Lung (tissue), 12 donors: Measurements from ENCODE around the gene TAPT1. TPM values are rescaled to one million over a fixed set of nuclear protein-coding genes. Genes with fewer than 3 reads are reported as not detected.

ENCODE experiments used
- ATAC-seq: fragments of 200-7000 bp; cut with Tn5 transposase; one replicate; pipeline ENCODE4 v1.9.1; 2020; ENCODE audit warnings: moderate number of reproducible peaks; ENCODE audit not compliant: insufficient read depth, low FRiP score
- DNase-seq, 3 donors: peaks; one replicate each; pipeline ENCODE4 v3.0.0-alpha.2; 2013 to 2017
- H3K27ac ChIP-seq, 2 donors: one replicate each; pipeline ENCODE4 v1.5.1; 2013; ENCODE audit warnings: mild to moderate bottlenecking in 2 of 2, moderate library complexity in 2 of 2, control low read depth in 1 of 2, inconsistent platforms in 1 of 2, low read depth in 1 of 2, low read length in 1 of 2
- H3K27me3 ChIP-seq, 3 donors: one replicate each; pipeline ENCODE4 v1.5.1; 2013; ENCODE audit warnings: low read length in 2 of 3; ENCODE audit not compliant: control insufficient read depth in 3 of 3, insufficient read depth in 3 of 3
- H3K36me3 ChIP-seq, 4 donors: one replicate each; pipeline ENCODE4 v1.5.1; 2013; ENCODE audit warnings: low read length in 4 of 4, mild to moderate bottlenecking in 1 of 4, moderate library complexity in 1 of 4; ENCODE audit not compliant: control insufficient read depth in 4 of 4, insufficient read depth in 4 of 4
- H3K4me1 ChIP-seq, 5 donors: one replicate each; pipeline ENCODE4 v1.5.1; 2013; ENCODE audit warnings: low read length in 5 of 5, mild to moderate bottlenecking in 2 of 5, moderate library complexity in 1 of 5; ENCODE audit not compliant: control insufficient read depth in 5 of 5, insufficient read depth in 5 of 5
- H3K4me3 ChIP-seq: one replicate; pipeline ENCODE4 v1.5.1; 2013; ENCODE audit warnings: mild to moderate bottlenecking, control low read depth, moderate library complexity
- H3K9ac ChIP-seq, 2 donors: one replicate each; pipeline ENCODE4 v1.5.1; 2013; ENCODE audit warnings: low read length in 2 of 2, control low read depth in 1 of 2; ENCODE audit not compliant: insufficient read depth in 1 of 2
- H3K9me3 ChIP-seq, 4 donors: one replicate each; pipeline ENCODE4 v1.5.1; 2013; ENCODE audit warnings: low read length in 3 of 4, mild to moderate bottlenecking in 1 of 4, moderate library complexity in 1 of 4; ENCODE audit not compliant: control insufficient read depth in 4 of 4, insufficient read depth in 3 of 4
- WGBS, 2 donors: extraction: QIAGEN DNeasy Blood & Tissue Kit; methylation state at CpG; one replicate each; pipeline ENCODE4 v1.1.7; 2013; 5-methylcytosine and 5-hydroxymethylcytosine counted together
- polyA plus RNA-seq, 2 donors: library from polyadenylated mRNA; stranded (reverse); fragments of 200-250 nt; gene quantifications; one replicate each; pipeline ENCODE4 v1.2.1, GENCODE V29; 2013
- total RNA-seq, 2 donors: library from RNA; depleted of rRNA in 1 of 2; stranded (reverse); fragments of >200 nt in 1 of 2; gene quantifications; one replicate each; pipeline ENCODE4 v1.2.1, GENCODE V29; 2014 to 2021
- TF ChIP-seq, protein P1 (sequence below): IDR thresholded peaks from 2 replicates; pipeline ENCODE4 v1.5.1; 2012; ENCODE audit warnings: mild to moderate bottlenecking; ENCODE audit errors: control extremely low read depth, extremely low read depth
- donor health status: control.
- donor health status: control.
- donor health status: Bipolar disorder and iron deficiency.
- donor health status: healthy.
- donor health status: DM: yes; HTN: yes; CAD: no.

TAPT1 gene
- total and polyA plus RNA-seq, 4 donors, result 13.8 to 102 (median 30.2) TPM

DNA sequence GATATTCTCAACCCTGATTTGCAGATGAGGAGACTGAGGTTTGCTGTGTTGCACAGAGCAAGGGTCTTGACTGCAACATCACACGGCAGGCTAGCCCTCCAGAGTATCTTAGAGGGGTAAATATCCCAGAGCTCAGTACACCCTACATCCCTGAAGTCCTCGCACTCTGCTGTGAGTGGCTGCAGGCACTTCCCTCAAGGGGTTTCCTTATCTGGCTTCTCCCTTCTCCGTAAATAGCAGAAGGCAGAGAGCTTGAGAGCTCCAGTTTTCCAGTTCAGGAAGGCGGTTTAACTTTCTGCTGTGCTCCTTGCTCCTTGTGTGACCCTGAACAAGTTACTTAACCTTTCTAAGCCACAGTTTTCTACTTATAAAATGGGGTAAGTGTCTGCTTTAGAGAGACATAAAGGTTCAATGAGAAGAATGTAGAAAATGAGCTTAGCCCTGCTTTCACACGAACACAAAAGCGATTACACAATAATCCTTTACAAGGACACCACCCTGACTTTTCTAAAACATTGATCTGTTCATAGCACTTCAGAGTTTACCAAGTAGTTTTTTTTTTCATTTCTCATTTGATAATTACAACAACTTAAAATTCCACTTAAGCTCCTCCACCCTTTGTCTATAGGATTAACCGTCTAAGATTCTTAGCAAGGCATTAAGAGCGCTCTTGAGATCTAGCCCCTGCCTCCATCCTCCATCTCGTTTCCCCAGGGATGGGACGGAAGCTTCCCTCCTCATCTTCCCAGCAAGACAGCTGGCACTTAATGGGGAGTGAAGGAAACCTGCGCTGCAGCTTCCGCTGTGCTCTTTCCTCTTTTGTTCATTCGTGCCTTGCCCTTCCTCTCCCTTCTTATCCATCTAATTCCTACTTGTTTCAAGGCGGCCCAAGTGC, 68.4 kb downstream of the TAPT1 start:
- Histone ChIP-seq H3K9me3 (peaks cover 0 to 3% (median under 1%) of the 10 kb centered on the region in 4 donors), H3K4me3 (no peak overlapping the region), H3K9ac (no peak overlapping the region), H3K4me1 (peaks cover 0 to 9% (median 3%) of the 10 kb centered on the region in 5 donors), H3K27ac (no peak overlapping the region), H3K36me3 (peaks cover 4 to 6% (median 5%) of the 10 kb centered on the region in 4 donors), H3K27me3 (no peaks in the 10 kb centered on the region)
- 65 to 67% methylated on average over 14 of the region's 14 CpGs for WGBS, 2 donors
- ATAC-seq (no peak), DNase-seq (peak in 1 of 3 donors; percentile 32)
- TF ChIP-seq, protein P1, sequence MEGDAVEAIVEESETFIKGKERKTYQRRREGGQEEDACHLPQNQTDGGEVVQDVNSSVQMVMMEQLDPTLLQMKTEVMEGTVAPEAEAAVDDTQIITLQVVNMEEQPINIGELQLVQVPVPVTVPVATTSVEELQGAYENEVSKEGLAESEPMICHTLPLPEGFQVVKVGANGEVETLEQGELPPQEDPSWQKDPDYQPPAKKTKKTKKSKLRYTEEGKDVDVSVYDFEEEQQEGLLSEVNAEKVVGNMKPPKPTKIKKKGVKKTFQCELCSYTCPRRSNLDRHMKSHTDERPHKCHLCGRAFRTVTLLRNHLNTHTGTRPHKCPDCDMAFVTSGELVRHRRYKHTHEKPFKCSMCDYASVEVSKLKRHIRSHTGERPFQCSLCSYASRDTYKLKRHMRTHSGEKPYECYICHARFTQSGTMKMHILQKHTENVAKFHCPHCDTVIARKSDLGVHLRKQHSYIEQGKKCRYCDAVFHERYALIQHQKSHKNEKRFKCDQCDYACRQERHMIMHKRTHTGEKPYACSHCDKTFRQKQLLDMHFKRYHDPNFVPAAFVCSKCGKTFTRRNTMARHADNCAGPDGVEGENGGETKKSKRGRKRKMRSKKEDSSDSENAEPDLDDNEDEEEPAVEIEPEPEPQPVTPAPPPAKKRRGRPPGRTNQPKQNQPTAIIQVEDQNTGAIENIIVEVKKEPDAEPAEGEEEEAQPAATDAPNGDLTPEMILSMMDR, result no peak

DNA sequence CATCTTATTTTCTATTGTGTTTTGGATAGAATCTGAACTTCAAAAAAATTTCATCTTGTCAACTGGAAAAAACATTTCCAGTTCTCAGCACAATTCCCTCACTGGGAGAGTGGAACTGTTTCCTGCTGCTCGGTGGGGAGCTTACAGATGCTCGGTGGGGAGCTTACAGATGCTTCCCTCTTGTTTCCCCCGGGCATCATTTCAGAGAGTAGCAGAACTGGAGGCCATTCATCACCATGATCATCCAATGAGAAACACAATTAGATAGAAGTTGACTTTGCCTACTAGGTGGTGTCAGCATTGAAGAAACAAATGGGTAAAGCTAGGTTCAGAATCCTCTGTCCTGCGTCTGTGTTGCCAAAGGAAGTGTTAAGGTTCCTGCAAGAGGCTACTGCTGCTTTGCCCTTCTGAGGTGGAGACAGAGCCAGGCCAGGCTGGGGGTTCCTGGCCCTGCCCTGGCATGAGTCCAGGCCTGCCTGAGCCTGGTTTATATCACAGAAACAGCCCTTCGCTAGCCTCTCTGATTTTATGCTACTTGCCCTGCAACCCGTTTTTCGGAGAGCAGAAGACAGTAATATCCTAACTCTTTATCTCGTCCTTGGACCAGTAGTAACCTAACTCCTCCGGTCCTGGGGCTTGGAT, 70.6 kb downstream of the TAPT1 start:
- Histone ChIP-seq H3K4me3 (no peak overlapping the region), H3K36me3 (peaks cover 0 to 5% (median 4%) of the 10 kb centered on the region in 4 donors), H3K27ac (no peak overlapping the region), H3K27me3 (no peaks in the 10 kb centered on the region), H3K4me1 (peaks cover 0 to 9% (median 3%) of the 10 kb centered on the region in 5 donors), H3K9ac (no peak overlapping the region), H3K9me3 (peaks cover 0 to 3% (median under 1%) of the 10 kb centered on the region in 4 donors)
- DNase-seq, result peak in 1 of 3 donors; percentile 13
- no peak for ATAC-seq
- WGBS, 2 donors, result 62 to 63% methylated on average over 9 of the region's 9 CpGs
- TF ChIP-seq, protein P1, result no peak

DNA sequence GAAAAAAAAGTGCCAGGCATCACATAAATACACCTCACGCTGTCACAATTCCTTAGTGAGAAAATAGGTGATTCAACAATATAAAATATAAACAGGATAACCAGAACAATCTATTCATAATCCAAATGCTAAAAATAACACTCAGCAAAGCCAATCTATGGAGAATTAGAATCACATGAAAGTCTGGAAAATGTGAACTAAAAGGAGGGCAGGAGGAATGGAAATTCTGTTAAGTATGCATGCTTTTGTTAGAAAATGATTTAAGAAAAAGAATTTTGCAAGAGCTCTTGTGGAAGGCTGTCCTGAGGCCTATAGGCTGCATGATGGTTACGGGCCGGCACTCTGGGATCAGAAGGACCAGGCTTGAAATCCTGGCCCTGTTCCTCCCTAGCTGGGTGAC, 71.8 kb downstream of the TAPT1 start:
- 90 to 99% methylated on average over 3 of the region's 3 CpGs for WGBS, 2 donors
- DNase-seq, result no peak
- no peaks in the 10 kb centered on the region for H3K27me3 ChIP-seq
- no peaks in the 10 kb centered on the region for H3K36me3 ChIP-seq
- no peak overlapping the region for H3K4me3 ChIP-seq
- ATAC-seq, result no peak
- no peaks in the 10 kb centered on the region for H3K9me3 ChIP-seq
- no peak overlapping the region for H3K9ac ChIP-seq
- peaks cover 0 to 9% (median 3%) of the 10 kb centered on the region in 5 donors for H3K4me1 ChIP-seq
- no peak overlapping the region for H3K27ac ChIP-seq
- TF ChIP-seq, protein P1, result no peak
